ENCODE results near the gene ASCC2. TPM values are rescaled to one million over a fixed set of nuclear protein-coding genes. Genes with fewer than 3 reads are reported as not detected.
A peak's percentile ranks its signal among the peaks of the same experiment; 100 is the strongest.

ASCC2 gene
- total RNA-seq, 1 experiment from 2014 or later, result 43.6 TPM

- DNase-seq (ENCODE audit: low spot score), result no peak
- ChIA-PET POLR2A (no interaction called here), CTCF (no interaction called here)
- TF ChIP-seq, protein P1, sequence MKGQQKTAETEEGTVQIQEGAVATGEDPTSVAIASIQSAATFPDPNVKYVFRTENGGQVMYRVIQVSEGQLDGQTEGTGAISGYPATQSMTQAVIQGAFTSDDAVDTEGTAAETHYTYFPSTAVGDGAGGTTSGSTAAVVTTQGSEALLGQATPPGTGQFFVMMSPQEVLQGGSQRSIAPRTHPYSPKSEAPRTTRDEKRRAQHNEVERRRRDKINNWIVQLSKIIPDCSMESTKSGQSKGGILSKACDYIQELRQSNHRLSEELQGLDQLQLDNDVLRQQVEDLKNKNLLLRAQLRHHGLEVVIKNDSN (CRISPR knock-in tag; IDR thresholded peaks at IDR 0.05), result no peak
- no peak overlapping the region for H3K27ac Mint-ChIP-seq
- H3K9me3 Mint-ChIP-seq, result no peaks in the 10 kb centered on the region
- ATAC-seq, result no peak
- H3K4me3 Mint-ChIP-seq, result no peak overlapping the region
- no peaks in the 10 kb centered on the region; the same call in 1 of the 2 replicates for H3K27me3 Mint-ChIP-seq (ENCODE audit: low read depth)
- H3K36me3 Mint-ChIP-seq, result peaks cover 41% of the 10 kb centered on the region
- 0 out of 2 replicates have a peak, but pooled peaks cover 3% of the 10 kb centered on the region for H3K4me1 Mint-ChIP-seq
Observed at GRCh38 chr22:29817724-29818123, 20.4 kb downstream of the ASCC2 start.

- POLR2A ChIA-PET, result no interaction called here
- Mint-ChIP-seq H3K27ac (no peak overlapping the region), H3K36me3 (peaks cover 40% of the 10 kb centered on the region), H3K4me3 (no peak overlapping the region), H3K9me3 (no peaks in the 10 kb centered on the region), H3K4me1 (0 out of 2 replicates have a peak, but pooled peaks cover 3% of the 10 kb centered on the region), H3K27me3 (ENCODE audit: low read depth) (no peaks in the 10 kb centered on the region; the same call in 1 of the 2 replicates)
- DNase-seq (ENCODE audit: low spot score), result no peak
- ATAC-seq, result no peak
- CTCF ChIA-PET, result interaction anchor here (1.3 kb wide), 1 partner anchor 181 kb away, joined by 3 read pairs; no protein-coding TSS in a partner anchor
- no peak for TF ChIP-seq HMGA2 (CRISPR knock-in tag; IDR thresholded peaks at IDR 0.05)
- TF ChIP-seq, protein P2, sequence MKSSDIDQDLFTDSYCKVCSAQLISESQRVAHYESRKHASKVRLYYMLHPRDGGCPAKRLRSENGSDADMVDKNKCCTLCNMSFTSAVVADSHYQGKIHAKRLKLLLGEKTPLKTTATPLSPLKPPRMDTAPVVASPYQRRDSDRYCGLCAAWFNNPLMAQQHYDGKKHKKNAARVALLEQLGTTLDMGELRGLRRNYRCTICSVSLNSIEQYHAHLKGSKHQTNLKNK (CRISPR knock-in tag; IDR thresholded peaks at IDR 0.05), result no peak
- TF ChIP-seq CBFB (CRISPR knock-in tag; IDR thresholded peaks at IDR 0.05; ENCODE audit: low read depth), result no peak
- no peak for TF ChIP-seq TEAD1 (CRISPR knock-in tag; IDR thresholded peaks at IDR 0.05)
Observed at GRCh38 chr22:29816980-29817379, 21.1 kb downstream of the ASCC2 start.

GRCh38 chr22:29816539-29816938 lies 21.5 kb downstream of the ASCC2 start:
- ATAC-seq, result no peak
- TF ChIP-seq SMAD4 (CRISPR knock-in tag; IDR thresholded peaks at IDR 0.05), result no peak
- no peak for TF ChIP-seq EMX1 (CRISPR knock-in tag; IDR thresholded peaks at IDR 0.05)
- TF ChIP-seq GRHL2 (CRISPR knock-in tag; IDR thresholded peaks at IDR 0.05; ENCODE audit: insufficient replicate concordance, severe bottlenecking), result no peak
- Mint-ChIP-seq H3K4me3 (no peak overlapping the region), H3K27me3 (ENCODE audit: low read depth) (no peaks in the 10 kb centered on the region; the same call in 1 of the 2 replicates), H3K36me3 (peaks cover 42% of the 10 kb centered on the region), H3K9me3 (no peaks in the 10 kb centered on the region), H3K4me1 (0 out of 2 replicates have a peak, but pooled peaks cover 3% of the 10 kb centered on the region), H3K27ac (no peak overlapping the region)
- ChIA-PET POLR2A (interaction anchor here (0.6 kb wide), 1 partner anchor 112 kb away, joined by 3 read pairs; no protein-coding TSS in a partner anchor), CTCF (interaction anchor here (1.0 to 1.3 kb wide), 2 partner anchors 181 to 189 kb away, joined by 3 to 8 read pairs; no protein-coding TSS in a partner anchor)
- no peak for DNase-seq (ENCODE audit: low spot score)

GRCh38 chr22:29816128-29816527 lies 21.9 kb downstream of the ASCC2 start:
- POLR2A ChIA-PET, result interaction anchor here (0.6 to 1.0 kb wide), 2 partner anchors 112 to 189 kb away, joined by 3 read pairs; no protein-coding TSS in a partner anchor
- TF ChIP-seq, protein P3, sequence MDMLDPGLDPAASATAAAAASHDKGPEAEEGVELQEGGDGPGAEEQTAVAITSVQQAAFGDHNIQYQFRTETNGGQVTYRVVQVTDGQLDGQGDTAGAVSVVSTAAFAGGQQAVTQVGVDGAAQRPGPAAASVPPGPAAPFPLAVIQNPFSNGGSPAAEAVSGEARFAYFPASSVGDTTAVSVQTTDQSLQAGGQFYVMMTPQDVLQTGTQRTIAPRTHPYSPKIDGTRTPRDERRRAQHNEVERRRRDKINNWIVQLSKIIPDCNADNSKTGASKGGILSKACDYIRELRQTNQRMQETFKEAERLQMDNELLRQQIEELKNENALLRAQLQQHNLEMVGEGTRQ (CRISPR knock-in tag; IDR thresholded peaks at IDR 0.05), result no peak
- TF ChIP-seq ATF1 (CRISPR knock-in tag; IDR thresholded peaks at IDR 0.05) (no peak), ZNF219 (CRISPR knock-in tag; IDR thresholded peaks at IDR 0.05; ENCODE audit: borderline replicate concordance) (no peak), TCF7 (CRISPR knock-in tag; IDR thresholded peaks at IDR 0.05; ENCODE audit: low read depth) (no peak), EMX1 (CRISPR knock-in tag; IDR thresholded peaks at IDR 0.05) (no peak), TEAD4 (CRISPR knock-in tag; IDR thresholded peaks at IDR 0.05) (no peak), ZNF416 (CRISPR knock-in tag; IDR thresholded peaks at IDR 0.05) (no peak)
- TF ChIP-seq, protein P4, sequence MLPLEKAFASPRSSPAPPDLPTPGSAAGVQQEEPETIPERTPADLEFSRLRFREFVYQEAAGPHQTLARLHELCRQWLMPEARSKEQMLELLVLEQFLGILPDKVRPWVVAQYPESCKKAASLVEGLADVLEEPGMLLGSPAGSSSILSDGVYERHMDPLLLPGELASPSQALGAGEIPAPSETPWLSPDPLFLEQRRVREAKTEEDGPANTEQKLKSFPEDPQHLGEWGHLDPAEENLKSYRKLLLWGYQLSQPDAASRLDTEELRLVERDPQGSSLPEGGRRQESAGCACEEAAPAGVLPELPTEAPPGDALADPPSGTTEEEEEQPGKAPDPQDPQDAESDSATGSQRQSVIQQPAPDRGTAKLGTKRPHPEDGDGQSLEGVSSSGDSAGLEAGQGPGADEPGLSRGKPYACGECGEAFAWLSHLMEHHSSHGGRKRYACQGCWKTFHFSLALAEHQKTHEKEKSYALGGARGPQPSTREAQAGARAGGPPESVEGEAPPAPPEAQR (CRISPR knock-in tag; IDR thresholded peaks at IDR 0.05), result no peak
- TF ChIP-seq, protein P5, sequence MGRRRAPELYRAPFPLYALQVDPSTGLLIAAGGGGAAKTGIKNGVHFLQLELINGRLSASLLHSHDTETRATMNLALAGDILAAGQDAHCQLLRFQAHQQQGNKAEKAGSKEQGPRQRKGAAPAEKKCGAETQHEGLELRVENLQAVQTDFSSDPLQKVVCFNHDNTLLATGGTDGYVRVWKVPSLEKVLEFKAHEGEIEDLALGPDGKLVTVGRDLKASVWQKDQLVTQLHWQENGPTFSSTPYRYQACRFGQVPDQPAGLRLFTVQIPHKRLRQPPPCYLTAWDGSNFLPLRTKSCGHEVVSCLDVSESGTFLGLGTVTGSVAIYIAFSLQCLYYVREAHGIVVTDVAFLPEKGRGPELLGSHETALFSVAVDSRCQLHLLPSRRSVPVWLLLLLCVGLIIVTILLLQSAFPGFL (CRISPR knock-in tag; IDR thresholded peaks at IDR 0.05; ENCODE audit: borderline replicate concordance), result no peak
- TF ChIP-seq, protein P6, sequence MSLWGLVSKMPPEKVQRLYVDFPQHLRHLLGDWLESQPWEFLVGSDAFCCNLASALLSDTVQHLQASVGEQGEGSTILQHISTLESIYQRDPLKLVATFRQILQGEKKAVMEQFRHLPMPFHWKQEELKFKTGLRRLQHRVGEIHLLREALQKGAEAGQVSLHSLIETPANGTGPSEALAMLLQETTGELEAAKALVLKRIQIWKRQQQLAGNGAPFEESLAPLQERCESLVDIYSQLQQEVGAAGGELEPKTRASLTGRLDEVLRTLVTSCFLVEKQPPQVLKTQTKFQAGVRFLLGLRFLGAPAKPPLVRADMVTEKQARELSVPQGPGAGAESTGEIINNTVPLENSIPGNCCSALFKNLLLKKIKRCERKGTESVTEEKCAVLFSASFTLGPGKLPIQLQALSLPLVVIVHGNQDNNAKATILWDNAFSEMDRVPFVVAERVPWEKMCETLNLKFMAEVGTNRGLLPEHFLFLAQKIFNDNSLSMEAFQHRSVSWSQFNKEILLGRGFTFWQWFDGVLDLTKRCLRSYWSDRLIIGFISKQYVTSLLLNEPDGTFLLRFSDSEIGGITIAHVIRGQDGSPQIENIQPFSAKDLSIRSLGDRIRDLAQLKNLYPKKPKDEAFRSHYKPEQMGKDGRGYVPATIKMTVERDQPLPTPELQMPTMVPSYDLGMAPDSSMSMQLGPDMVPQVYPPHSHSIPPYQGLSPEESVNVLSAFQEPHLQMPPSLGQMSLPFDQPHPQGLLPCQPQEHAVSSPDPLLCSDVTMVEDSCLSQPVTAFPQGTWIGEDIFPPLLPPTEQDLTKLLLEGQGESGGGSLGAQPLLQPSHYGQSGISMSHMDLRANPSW (CRISPR knock-in tag; conservative IDR thresholded peaks at IDR 0.05; ENCODE audit: low read depth), result no peak
- TF ChIP-seq, protein P2 (CRISPR knock-in tag; IDR thresholded peaks at IDR 0.05), result no peak
- peaks cover 41% of the 10 kb centered on the region for H3K36me3 Mint-ChIP-seq
- no peak overlapping the region for H3K4me3 Mint-ChIP-seq
- ATAC-seq (peak; percentile 39; the same call in 1 of the 2 replicates), DNase-seq (ENCODE audit: low spot score) (no peak)
- CTCF ChIA-PET, result interaction anchor here (1.0 to 1.3 kb wide), 2 partner anchors 180 to 189 kb away, joined by 3 to 8 read pairs; no protein-coding TSS in a partner anchor
- H3K9me3 Mint-ChIP-seq, result no peaks in the 10 kb centered on the region
- H3K4me1 Mint-ChIP-seq, result 0 out of 2 replicates have a peak, but pooled peaks cover 3% of the 10 kb centered on the region
- no peaks in the 10 kb centered on the region; the same call in 1 of the 2 replicates for H3K27me3 Mint-ChIP-seq (ENCODE audit: low read depth)
- 0 out of 2 replicates have a peak overlapping the region, but pooled peaks have one; percentile 41 for H3K27ac Mint-ChIP-seq

Data from WTC11 (cell line).